ENCODE measurements around the gene ATXN1.

- TF ChIP-seq, protein P1, sequence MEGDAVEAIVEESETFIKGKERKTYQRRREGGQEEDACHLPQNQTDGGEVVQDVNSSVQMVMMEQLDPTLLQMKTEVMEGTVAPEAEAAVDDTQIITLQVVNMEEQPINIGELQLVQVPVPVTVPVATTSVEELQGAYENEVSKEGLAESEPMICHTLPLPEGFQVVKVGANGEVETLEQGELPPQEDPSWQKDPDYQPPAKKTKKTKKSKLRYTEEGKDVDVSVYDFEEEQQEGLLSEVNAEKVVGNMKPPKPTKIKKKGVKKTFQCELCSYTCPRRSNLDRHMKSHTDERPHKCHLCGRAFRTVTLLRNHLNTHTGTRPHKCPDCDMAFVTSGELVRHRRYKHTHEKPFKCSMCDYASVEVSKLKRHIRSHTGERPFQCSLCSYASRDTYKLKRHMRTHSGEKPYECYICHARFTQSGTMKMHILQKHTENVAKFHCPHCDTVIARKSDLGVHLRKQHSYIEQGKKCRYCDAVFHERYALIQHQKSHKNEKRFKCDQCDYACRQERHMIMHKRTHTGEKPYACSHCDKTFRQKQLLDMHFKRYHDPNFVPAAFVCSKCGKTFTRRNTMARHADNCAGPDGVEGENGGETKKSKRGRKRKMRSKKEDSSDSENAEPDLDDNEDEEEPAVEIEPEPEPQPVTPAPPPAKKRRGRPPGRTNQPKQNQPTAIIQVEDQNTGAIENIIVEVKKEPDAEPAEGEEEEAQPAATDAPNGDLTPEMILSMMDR (conservative IDR thresholded peaks at IDR 0.05; ENCODE audit: low read depth, low read length): no peak
- no peak for TF ChIP-seq EZH2 (IDR thresholded peaks at IDR 0.05; ENCODE audit: borderline replicate concordance, low read depth, low read length, poor library complexity, severe bottlenecking)
Measured at GRCh38 chr6:16450285-16450684, 311.0 kb downstream of the ATXN1 start.
